Activated T-cell treated with anti-CD3 and anti-CD28 coated beads, Interleukin-2, amount 50 U/mL, for 24 hours (primary cell): Measurements from ENCODE around the gene LSS.
"Not testable (repeated sequence)": the region's sequence is repeated elsewhere in the genome, so short reads cannot be mapped to it uniquely, and the experiment has no call there.

ENCODE experiments used
- DNase-seq: peaks from one replicate; pipeline ENCODE4 v3.0.0-alpha.2; 2020
- H3K27ac Mint-ChIP-seq: 2 replicates; pipeline ENCODE4 v1.8.0; 2020; ENCODE audit warnings: mild to moderate bottlenecking, mixed read lengths
- H3K27me3 Mint-ChIP-seq: 2 replicates; pipeline ENCODE4 v1.8.0; 2020; ENCODE audit warnings: mixed read lengths
- H3K36me3 Mint-ChIP-seq: 2 replicates; pipeline ENCODE4 v1.8.0; 2020; ENCODE audit warnings: low read depth, mixed read lengths
- H3K4me1 Mint-ChIP-seq: 2 replicates; pipeline ENCODE4 v1.8.0; 2020; ENCODE audit warnings: low read depth, mixed read lengths
- H3K4me3 Mint-ChIP-seq: 2 replicates; pipeline ENCODE4 v1.8.0; 2020; ENCODE audit warnings: mild to moderate bottlenecking, moderate library complexity, mixed read lengths
- H3K9me3 Mint-ChIP-seq: 2 replicates; pipeline ENCODE4 v1.8.0; 2020; ENCODE audit warnings: mixed read lengths

LSS gene

GRCh38 chr21:46207006-46207919 lies 21.3 kb downstream of the LSS start:
- H3K27ac Mint-ChIP-seq: no peak overlapping the region
- no peaks in the 10 kb centered on the region for H3K27me3 Mint-ChIP-seq
- peaks cover 72% of the 10 kb centered on the region for H3K36me3 Mint-ChIP-seq
- no peak for DNase-seq
- no peaks in the 10 kb centered on the region for H3K4me1 Mint-ChIP-seq
- H3K9me3 Mint-ChIP-seq: no peaks in the 10 kb centered on the region
- H3K4me3 Mint-ChIP-seq: no peak overlapping the region

GRCh38 chr21:46206163-46207005 lies 22.2 kb downstream of the LSS start:
- Mint-ChIP-seq H3K9me3 (no peaks in the 10 kb centered on the region), H3K36me3 (peaks cover 67% of the 10 kb centered on the region), H3K4me3 (no peak overlapping the region), H3K4me1 (no peaks in the 10 kb centered on the region), H3K27ac (no peak overlapping the region), H3K27me3 (no peaks in the 10 kb centered on the region)
- DNase-seq: no peak

DNA sequence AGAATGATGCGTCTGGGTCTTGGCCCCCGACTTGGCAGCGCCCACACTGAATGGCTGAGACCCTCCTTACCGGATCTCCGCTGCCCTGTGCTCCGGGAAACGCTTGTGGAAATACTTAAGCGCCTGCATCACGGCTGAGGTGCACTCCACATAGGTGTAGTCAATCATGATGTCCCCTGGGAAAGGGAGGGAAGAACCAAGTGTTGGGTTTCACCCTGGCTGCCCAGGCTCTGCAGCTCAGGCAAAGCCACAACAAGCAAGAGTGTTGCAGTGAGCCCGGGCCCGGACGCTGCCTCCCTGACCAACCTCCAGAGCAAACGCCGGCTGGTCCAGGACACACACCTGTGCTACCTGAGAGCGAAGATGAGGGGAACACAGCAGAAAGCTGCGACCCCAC lies 22.8 kb downstream of the LSS start:
- Mint-ChIP-seq H3K4me3 (no peak overlapping the region), H3K27ac (no peak overlapping the region), H3K27me3 (no peaks in the 10 kb centered on the region), H3K36me3 (peaks cover 67% of the 10 kb centered on the region), H3K9me3 (no peaks in the 10 kb centered on the region), H3K4me1 (no peaks in the 10 kb centered on the region)
- no peak for DNase-seq

- Mint-ChIP-seq H3K27ac (no peak overlapping the region), H3K4me1 (no peaks in the 10 kb centered on the region), H3K27me3 (no peaks in the 10 kb centered on the region), H3K36me3 (peaks cover 69% of the 10 kb centered on the region), H3K9me3 (no peaks in the 10 kb centered on the region), H3K4me3 (no peak overlapping the region)
- no peak for DNase-seq
Measured at GRCh38 chr21:46205166-46205565, 23.4 kb downstream of the LSS start.

GRCh38 chr21:46203203-46203600 lies 25.4 kb downstream of the LSS start:
- Mint-ChIP-seq H3K27ac (no peak overlapping the region), H3K4me1 (no peaks in the 10 kb centered on the region), H3K36me3 (peaks cover 75% of the 10 kb centered on the region), H3K9me3 (no peaks in the 10 kb centered on the region), H3K4me3 (no peak overlapping the region), H3K27me3 (no peaks in the 10 kb centered on the region)
- DNase-seq: no peak

DNA sequence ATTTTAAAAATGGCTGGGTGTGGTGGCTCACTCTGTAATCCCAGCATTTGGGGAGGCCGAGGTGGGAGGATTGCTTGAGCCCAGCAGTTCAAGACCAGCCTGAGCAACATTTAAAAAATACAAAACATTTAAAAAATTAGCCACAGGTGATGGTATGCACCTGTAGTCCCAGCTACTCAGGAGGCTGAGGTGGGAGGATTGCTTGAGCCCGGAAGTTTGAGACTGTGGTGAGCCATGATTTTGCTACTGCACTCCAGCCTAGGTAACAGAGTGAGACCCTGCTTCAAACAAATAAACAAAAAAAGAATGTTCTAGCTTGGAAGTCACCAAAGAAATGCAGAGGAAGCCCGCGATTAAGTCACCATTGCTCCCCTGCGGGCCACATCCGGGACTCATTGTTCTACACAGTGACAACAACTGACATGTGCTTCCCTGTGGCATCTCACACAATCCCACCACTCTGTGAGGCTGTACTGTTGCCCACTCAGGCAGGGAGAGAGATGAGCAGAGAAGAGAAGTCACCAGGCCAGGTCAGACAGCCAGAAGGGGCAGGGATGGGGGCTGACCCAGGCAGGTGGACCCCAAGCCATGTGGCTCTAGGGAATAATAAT lies 25.9 kb downstream of the LSS start:
- no peaks in the 10 kb centered on the region for H3K4me1 Mint-ChIP-seq
- no peak overlapping the region for H3K4me3 Mint-ChIP-seq
- H3K36me3 Mint-ChIP-seq: peaks cover 74% of the 10 kb centered on the region
- H3K9me3 Mint-ChIP-seq: no peaks in the 10 kb centered on the region
- no peaks in the 10 kb centered on the region for H3K27me3 Mint-ChIP-seq
- H3K27ac Mint-ChIP-seq: no peak overlapping the region
- no peak for DNase-seq

GRCh38 chr21:46200877-46201803 lies 27.4 kb downstream of the LSS start:
- H3K27ac Mint-ChIP-seq, H3K27me3 Mint-ChIP-seq, H3K9me3 Mint-ChIP-seq, DNase-seq, H3K4me1 Mint-ChIP-seq, H3K4me3 Mint-ChIP-seq: not testable (repeated sequence)
- H3K36me3 Mint-ChIP-seq: peaks cover 79% of the 10 kb centered on the region

DNA sequence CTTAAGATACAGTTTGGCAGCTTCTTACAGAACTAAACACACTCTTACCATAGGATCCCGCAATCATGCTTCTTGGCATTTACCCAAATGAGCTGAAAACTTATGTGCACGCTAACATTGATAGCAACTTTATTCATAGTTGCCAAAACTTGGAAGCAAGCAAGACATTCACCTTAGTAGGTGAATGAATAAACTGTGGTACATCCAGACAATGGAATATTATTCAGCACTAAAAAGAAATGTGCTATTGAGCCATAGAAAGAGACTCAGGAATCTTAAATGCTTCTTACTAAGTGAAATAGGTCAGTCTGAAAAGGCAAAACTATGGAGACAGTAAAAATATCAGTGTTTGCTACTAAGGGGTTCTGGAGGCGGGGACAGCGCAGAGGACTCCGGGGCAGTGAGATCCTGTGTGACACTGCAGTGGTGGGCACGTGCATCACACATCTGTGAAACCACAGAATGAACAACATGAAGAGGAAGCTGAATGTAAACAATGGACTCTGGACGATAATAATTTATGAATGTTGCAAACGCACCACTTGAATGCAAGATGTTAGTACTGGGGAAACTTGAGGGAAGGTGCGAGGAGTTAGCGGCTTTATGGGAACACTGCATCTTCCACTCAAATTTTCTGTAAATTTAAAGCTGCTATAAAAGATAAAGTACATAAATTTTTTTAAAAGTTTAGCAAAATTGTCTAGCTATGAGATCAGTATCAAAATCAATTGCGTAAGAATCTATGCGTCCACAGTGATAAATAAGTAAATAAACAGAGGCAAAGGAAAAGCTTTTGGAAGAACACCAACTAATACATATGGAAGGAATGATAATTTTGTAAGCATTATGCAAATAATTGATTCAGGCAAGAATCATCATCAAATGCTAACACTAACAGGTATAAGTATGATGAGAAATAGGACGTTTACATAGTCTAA lies 28.9 kb downstream of the LSS start:
- H3K4me3 Mint-ChIP-seq: no peak overlapping the region

GRCh38 chr21:46196733-46197132 lies 31.8 kb downstream of the LSS start:
- DNase-seq: peak; percentile 22
- peaks cover 74% of the 10 kb centered on the region for H3K36me3 Mint-ChIP-seq
- no peak overlapping the region for H3K4me3 Mint-ChIP-seq
- H3K27ac Mint-ChIP-seq: no peak overlapping the region
- no peaks in the 10 kb centered on the region for H3K27me3 Mint-ChIP-seq
- no peaks in the 10 kb centered on the region for H3K4me1 Mint-ChIP-seq
- H3K9me3 Mint-ChIP-seq: no peaks in the 10 kb centered on the region

More for the DNA sequence above, 28.9 kb downstream of the LSS start:
- no peaks in the 10 kb centered on the region for H3K27me3 Mint-ChIP-seq
- no peaks in the 10 kb centered on the region for H3K9me3 Mint-ChIP-seq
- H3K36me3 Mint-ChIP-seq: peaks cover 78% of the 10 kb centered on the region
- no peak for DNase-seq
- no peaks in the 10 kb centered on the region for H3K4me1 Mint-ChIP-seq
- no peak overlapping the region for H3K27ac Mint-ChIP-seq

DNA sequence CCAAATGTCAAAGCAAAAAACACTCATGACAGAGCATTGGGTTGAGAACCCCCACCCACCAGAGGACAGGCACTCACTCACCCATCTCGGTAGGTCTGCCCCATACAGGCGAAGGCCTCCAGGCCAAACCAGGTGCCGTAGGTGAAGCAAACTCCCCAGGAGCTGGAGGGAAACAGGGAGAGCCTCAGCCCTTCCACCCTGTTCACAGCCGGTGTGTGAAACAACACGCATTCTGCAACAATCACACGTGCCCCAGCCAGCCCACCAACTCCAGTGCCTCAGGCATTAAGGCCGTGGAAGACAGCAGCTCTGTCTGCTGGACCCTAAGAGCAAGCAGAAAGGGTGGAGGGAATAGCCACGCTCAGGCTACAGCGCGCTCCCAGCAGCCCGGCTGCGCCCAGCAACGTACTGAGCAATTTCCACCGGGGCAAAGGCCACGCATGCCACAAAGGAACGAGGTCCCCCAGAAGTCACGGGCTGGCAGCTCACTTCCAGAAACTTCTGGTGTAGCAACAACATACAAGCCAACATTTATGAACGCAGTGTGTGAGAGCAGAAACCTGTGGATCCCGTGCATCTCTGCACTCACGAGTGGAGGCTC lies 32.9 kb downstream of the LSS start:
- Mint-ChIP-seq H3K4me1 (no peaks in the 10 kb centered on the region), H3K36me3 (peaks cover 80% of the 10 kb centered on the region), H3K9me3 (no peaks in the 10 kb centered on the region), H3K27ac (no peak overlapping the region), H3K4me3 (no peak overlapping the region), H3K27me3 (no peaks in the 10 kb centered on the region)
- DNase-seq: peak; percentile 3

DNA sequence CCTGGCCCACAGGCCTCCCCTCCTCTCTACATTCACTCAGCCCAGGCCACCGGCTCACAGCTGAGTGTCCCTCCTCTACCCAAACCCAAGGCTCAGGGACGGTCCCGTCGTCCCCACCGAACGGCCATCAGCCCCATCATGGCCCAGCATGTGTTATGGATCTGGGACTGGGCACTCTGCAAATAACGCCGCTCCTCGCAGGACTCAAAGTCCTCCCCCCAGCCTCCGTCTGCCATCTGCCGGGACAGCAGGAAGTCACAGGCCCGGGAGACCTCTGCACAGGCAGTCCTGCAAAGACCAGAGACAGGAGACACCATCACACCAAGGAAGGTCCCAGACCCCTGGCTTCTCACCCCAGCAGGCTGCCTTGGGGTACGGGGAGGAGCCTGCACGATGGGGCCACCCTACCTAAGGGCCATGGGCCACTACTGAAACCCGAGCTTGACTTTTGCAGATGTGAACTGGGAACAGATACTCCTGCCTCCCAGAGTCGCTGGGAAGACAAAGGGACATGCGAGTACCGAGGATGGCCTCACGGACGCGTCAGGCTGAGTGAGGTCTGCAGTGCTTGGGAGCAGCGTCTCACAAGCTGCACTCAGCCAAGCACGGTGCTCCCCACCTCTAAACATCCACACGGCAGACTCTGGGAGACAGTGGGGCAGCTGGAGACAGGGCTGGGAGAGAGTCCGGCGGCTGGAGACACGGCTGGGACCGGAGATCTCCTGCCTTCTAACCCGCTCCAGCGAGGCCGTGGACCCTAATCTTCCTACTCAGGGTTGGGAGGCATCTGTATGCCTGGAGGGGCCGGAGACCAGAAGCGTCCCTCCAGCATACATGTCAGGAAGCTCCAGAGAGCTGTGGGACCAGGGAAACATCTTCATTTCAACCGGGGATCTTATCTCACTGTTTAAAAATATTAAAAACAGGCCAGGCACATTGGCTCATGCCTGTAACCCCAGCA lies 33.9 kb downstream of the LSS start:
- Mint-ChIP-seq H3K36me3 (peaks cover 69% of the 10 kb centered on the region), H3K9me3 (no peaks in the 10 kb centered on the region), H3K27me3 (no peaks in the 10 kb centered on the region), H3K27ac (no peak overlapping the region), H3K4me1 (no peaks in the 10 kb centered on the region), H3K4me3 (no peak overlapping the region)
- DNase-seq: peak; percentile 9

DNA sequence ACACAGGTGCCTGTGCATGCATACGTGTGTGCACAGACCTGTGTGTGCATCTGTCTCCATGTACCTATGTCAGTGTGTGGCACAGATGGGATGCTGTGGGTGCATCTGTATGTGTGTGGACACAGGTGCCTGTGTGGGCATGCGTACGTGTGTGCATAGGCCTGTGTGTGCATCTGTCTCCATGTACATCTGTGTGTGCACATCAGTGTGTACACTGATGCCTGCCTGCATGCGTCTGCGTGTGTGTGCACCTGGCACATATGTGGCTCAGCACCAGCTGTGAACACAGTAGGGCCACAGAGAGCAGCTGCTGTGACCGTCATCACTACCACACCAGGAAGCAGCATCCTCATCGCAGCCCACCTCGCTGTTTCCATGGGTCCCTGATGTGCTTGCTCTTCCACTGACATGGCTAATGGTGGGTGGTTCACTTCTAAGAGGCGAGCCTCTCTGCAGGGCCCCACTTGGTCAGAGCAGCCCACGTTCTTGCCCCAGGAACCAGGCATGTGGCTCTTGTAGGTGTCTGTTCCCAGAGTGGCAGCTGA lies 34.7 kb downstream of the LSS start:
- Mint-ChIP-seq H3K27ac (no peak overlapping the region), H3K36me3 (peaks cover 62% of the 10 kb centered on the region), H3K27me3 (no peaks in the 10 kb centered on the region), H3K4me3 (no peak overlapping the region), H3K4me1 (no peaks in the 10 kb centered on the region), H3K9me3 (no peaks in the 10 kb centered on the region)
- peak; percentile 13 for DNase-seq
